Breast epithelium (tissue), 3 donors: Measurements from ENCODE around the gene ALG5.

Source experiments
- CTCF ChIP-seq, 3 donors: fragments of 450-650 bp; IDR thresholded peaks; one replicate each; pipeline ENCODE4 v1.5.1; 2016 to 2017; ENCODE audit warnings: antibody characterized with exemption in 3 of 3, mild to moderate bottlenecking in 3 of 3, moderate library complexity in 3 of 3
- POLR2A ChIP-seq: fragments of 450-650 bp; IDR thresholded peaks from one replicate; pipeline ENCODE4 v1.6.1; 2016; ENCODE audit warnings: antibody characterized with exemption, mild to moderate bottlenecking, moderate library complexity

GRCh38 chr13:36919171-36919832 lies 79.8 kb downstream of the ALG5 start:
- no peak for TF ChIP-seq CTCF (IDR thresholded peaks at IDR 0.05)
- no peak for TF ChIP-seq POLR2A
